Caco-2 (cell line): Measurements from ENCODE around the gene MACROD2. TPM values are rescaled to one million over a fixed set of nuclear protein-coding genes. Genes with fewer than 3 reads are reported as not detected.
A peak's percentile ranks its signal among the peaks of the same experiment; 100 is the strongest.

ENCODE experiments used
- BruUV-seq: library from RNA; stranded (reverse); fragments of 400-500 nt; replicated peaks from 2 replicates; lab custom pipeline; 2021; lab: Mats Ljungman, UMichigan
- CTCF ChIA-PET: fragments of 300-600 bp; sonication (Branson Sonifier 250); formaldehyde crosslinking; loops from one replicate; lab custom pipeline; 2022; ENCODE audit warnings: antibody characterized with exemption; lab: Charles Lee
- POLR2A ChIA-PET: fragments of 300-600 bp; sonication (Branson Sonifier 250); formaldehyde crosslinking; loops from one replicate; lab custom pipeline; 2022; ENCODE audit warnings: antibody characterized with exemption; lab: Charles Lee
- DNase-seq, 2 experiments: peaks; one replicate each; pipeline versions ENCODE4 v3.0.0 to v3.0.0-alpha.2; 2020 to 2022
- H3K27me3 ChIP-seq: replicated peaks from 2 replicates; pipeline ENCODE4 v1.6.0; 2011; ENCODE audit warnings: low read length; ENCODE audit not compliant: control insufficient read depth, insufficient read depth
- H3K36me3 ChIP-seq: 2 replicates; pipeline ENCODE4 v1.5.1; 2011; ENCODE audit warnings: low read length; ENCODE audit not compliant: control insufficient read depth, insufficient read depth
- H3K4me1 ChIP-seq: fragments of 250-450 bp; sonication (Bioruptor Pico); 2 replicates; pipeline ENCODE4 v1.5.1; 2020; ENCODE audit warnings: mild to moderate bottlenecking
- H3K4me3 ChIP-seq: 2 replicates; pipeline ENCODE4 v1.5.1; 2011; ENCODE audit warnings: low read depth, mild to moderate bottlenecking, control low read depth, low read length
- H3K9me3 ChIP-seq: fragments of 250-450 bp; sonication (Bioruptor Pico); 2 replicates; pipeline ENCODE4 v1.5.1; 2020; ENCODE audit warnings: mild to moderate bottlenecking, moderate library complexity
- H3K27ac Mint-ChIP-seq: one replicate; pipeline ENCODE4 v1.8.0; 2022; ENCODE audit warnings: mixed read lengths; ENCODE audit not compliant: unreplicated experiment
- H3K27me3 Mint-ChIP-seq: one replicate; pipeline ENCODE4 v1.8.0; 2022; ENCODE audit warnings: mixed read lengths; ENCODE audit not compliant: insufficient read depth, unreplicated experiment
- H3K36me3 Mint-ChIP-seq: one replicate; pipeline ENCODE4 v1.8.0; 2022; ENCODE audit warnings: mild to moderate bottlenecking, mixed read lengths; ENCODE audit not compliant: insufficient read depth, unreplicated experiment
- H3K4me1 Mint-ChIP-seq: one replicate; pipeline ENCODE4 v1.8.0; 2022; ENCODE audit warnings: low read depth, mixed read lengths; ENCODE audit not compliant: unreplicated experiment
- H3K4me3 Mint-ChIP-seq: one replicate; pipeline ENCODE4 v1.8.0; 2022; ENCODE audit warnings: mild to moderate bottlenecking, moderate library complexity, mixed read lengths; ENCODE audit not compliant: unreplicated experiment
- H3K9me3 Mint-ChIP-seq: one replicate; pipeline ENCODE4 v1.8.0; 2022; ENCODE audit warnings: mixed read lengths; ENCODE audit not compliant: unreplicated experiment
- CTCF ChIP-seq, 2 experiments: fragments of 200-600 bp in 1 of 2; IDR thresholded peaks; 1 replicate in 1 of 2; 2 replicates in 1 of 2; pipeline versions ENCODE4 v1.5.1 to v1.8.0; 2011 to 2022; ENCODE audit warnings: antibody characterized with exemption in 1 of 2, control low read depth in 1 of 2, inconsistent platforms in 1 of 2, low read depth in 1 of 2, low read length in 1 of 2, mild to moderate bottlenecking in 1 of 2, moderate library complexity in 1 of 2; ENCODE audit not compliant: insufficient read depth in 1 of 2, severe bottlenecking in 1 of 2, unreplicated experiment in 1 of 2
- intact Hi-C: fragments of 100-400 bp; cut with micrococcal nuclease; formaldehyde crosslinking; loops from one replicate; pipeline ENCODE4 v1.10.0; 2022; ENCODE audit not compliant: unreplicated experiment
- total RNA-seq: library from RNA; stranded (reverse); gene quantifications from 2 replicates; pipeline ENCODE4 v1.2.3, GENCODE V29; 2022

MACROD2 gene
- total RNA-seq, 1 experiment from 2014 or later: 6.4 TPM

GRCh38 chr20:14343491-14344065 is 348.3 kb downstream of the MACROD2 start:
- intact Hi-C loops: loop anchor here (1.0 to 2.0 kb wide), 3 partner anchors 63 to 643 kb away; no protein-coding TSS in a partner anchor
- CTCF ChIA-PET: interaction anchor here (1.2 kb wide), 1 partner anchor 89 kb away, joined by 3 read pairs; no protein-coding TSS in a partner anchor
- H3K27ac Mint-ChIP-seq: peak overlapping the region; percentile 71

GRCh38 chr20:14344746-14345145 is 349.4 kb downstream of the MACROD2 start:
- no peaks in the 10 kb centered on the region for H3K36me3 ChIP-seq
- no peak for TF ChIP-seq CTCF (IDR thresholded peaks at IDR 0.05; ENCODE audit: insufficient read depth in 1 of 2, low read depth in 1 of 2, low read length in 1 of 2, severe bottlenecking in 1 of 2, unreplicated experiment in 1 of 2)
- peaks cover 63% of the 10 kb centered on the region for H3K4me1 ChIP-seq
- H3K36me3 Mint-ChIP-seq: no peaks in the 10 kb centered on the region
- intact Hi-C loops: loop anchor here (1.0 to 2.0 kb wide), 3 partner anchors 62 to 642 kb away; no protein-coding TSS in a partner anchor
- peaks cover 10% of the 10 kb centered on the region for H3K9me3 Mint-ChIP-seq
- no peak overlapping the region for H3K4me3 Mint-ChIP-seq
- H3K4me1 Mint-ChIP-seq: peaks cover 32% of the 10 kb centered on the region
- peak in 1 of 2 experiments; percentile 59 for DNase-seq
- ChIA-PET POLR2A (no interaction called here), CTCF (no interaction called here)
- no peaks in the 10 kb centered on the region for H3K27me3 ChIP-seq
- H3K27ac Mint-ChIP-seq: peak overlapping the region; percentile 66
- H3K9me3 ChIP-seq: no peaks in the 10 kb centered on the region
- BruUV-seq: no TSS peak
- H3K27me3 Mint-ChIP-seq: no peaks in the 10 kb centered on the region
- H3K4me3 ChIP-seq: no peak overlapping the region

More at GRCh38 chr20:14343491-14344065, 348.3 kb downstream of the MACROD2 start:
- Mint-ChIP-seq H3K4me1 (peaks cover 34% of the 10 kb centered on the region), H3K27me3 (no peaks in the 10 kb centered on the region), H3K4me3 (no peak overlapping the region), H3K9me3 (peaks cover 10% of the 10 kb centered on the region), H3K36me3 (no peaks in the 10 kb centered on the region)
- POLR2A ChIA-PET: no interaction called here
- no peak for DNase-seq
- Histone ChIP-seq H3K27me3 (no peaks in the 10 kb centered on the region), H3K9me3 (no peaks in the 10 kb centered on the region), H3K36me3 (no peaks in the 10 kb centered on the region), H3K4me3 (no peak overlapping the region), H3K4me1 (peaks cover 74% of the 10 kb centered on the region)
- BruUV-seq: no TSS peak
- no peak for TF ChIP-seq CTCF (IDR thresholded peaks at IDR 0.05; ENCODE audit: insufficient read depth in 1 of 2, low read depth in 1 of 2, low read length in 1 of 2, severe bottlenecking in 1 of 2, unreplicated experiment in 1 of 2)

DNA sequence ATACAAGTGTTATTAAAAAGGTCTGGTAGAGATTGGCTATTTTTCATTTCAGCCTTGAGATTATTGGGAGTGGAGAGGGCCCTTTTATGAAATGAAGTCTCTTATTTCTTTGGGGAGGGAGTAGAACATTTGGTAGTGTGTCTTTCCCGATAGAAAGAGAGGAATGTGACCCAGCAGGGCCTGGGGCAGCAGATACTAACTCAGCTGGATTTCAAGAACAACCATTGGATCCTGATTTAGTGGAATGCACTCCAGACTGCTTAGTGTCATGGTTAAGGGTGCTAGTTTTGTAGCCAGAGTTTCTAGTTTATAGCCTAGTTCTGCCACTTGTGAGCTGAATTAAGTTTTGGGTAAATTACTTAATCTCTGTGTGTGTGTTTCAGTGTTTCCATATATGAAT is 360.5 kb downstream of the MACROD2 start:
- Mint-ChIP-seq H3K27me3 (no peaks in the 10 kb centered on the region), H3K9me3 (no peaks in the 10 kb centered on the region), H3K36me3 (no peaks in the 10 kb centered on the region), H3K4me3 (no peak overlapping the region), H3K4me1 (no peaks in the 10 kb centered on the region), H3K27ac (no peak overlapping the region)
- no peaks in the 10 kb centered on the region for H3K9me3 ChIP-seq
- H3K4me1 ChIP-seq: peaks cover 6% of the 10 kb centered on the region
- H3K27me3 ChIP-seq: no peaks in the 10 kb centered on the region
- intact Hi-C loops: no loop called here
- H3K36me3 ChIP-seq: no peaks in the 10 kb centered on the region
- no TSS peak for BruUV-seq
- ChIA-PET CTCF (interaction anchor here (0.7 kb wide), 1 partner anchor 81 kb away, joined by 11 read pairs; no protein-coding TSS in a partner anchor), POLR2A (no interaction called here)
- no peak for DNase-seq
- H3K4me3 ChIP-seq: no peak overlapping the region
- no peak for TF ChIP-seq CTCF (IDR thresholded peaks at IDR 0.05; ENCODE audit: insufficient read depth in 1 of 2, low read depth in 1 of 2, low read length in 1 of 2, severe bottlenecking in 1 of 2, unreplicated experiment in 1 of 2)
